ENCODE results near the gene ODF4. TPM values are rescaled to one million over a fixed set of nuclear protein-coding genes. Genes with fewer than 3 reads are reported as not detected.
"Not testable (repeated sequence)": the region's sequence is repeated elsewhere in the genome, so short reads cannot be mapped to it uniquely, and the experiment has no call there.

The ODF4 gene
- total RNA-seq, 3 donors from 2014 or later: not detected

DNA sequence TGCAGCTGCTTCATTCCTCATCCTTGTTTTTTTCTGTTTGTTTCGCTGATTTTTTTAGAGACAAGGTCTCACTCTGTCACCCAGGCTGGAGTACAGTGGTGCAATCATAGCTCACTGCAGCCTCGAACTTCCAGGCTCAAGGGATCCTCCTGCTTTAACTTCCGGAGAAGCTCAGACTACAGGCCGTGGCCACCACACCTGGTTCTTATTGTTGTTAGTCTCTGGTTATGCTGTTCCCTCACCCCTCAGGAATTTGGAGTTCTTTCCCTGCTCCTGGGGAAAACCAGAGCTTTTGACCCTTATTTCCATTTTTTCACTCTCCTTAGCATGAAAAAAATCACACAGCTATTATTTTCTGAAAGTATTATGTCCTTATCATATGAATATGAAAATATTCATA, 1.8 kb downstream of the ODF4 start:
- H3K9me3 Mint-ChIP-seq: no peaks in the 10 kb centered on the region
- H3K4me3 Mint-ChIP-seq: no peak overlapping the region
- H3K4me1 Mint-ChIP-seq (ENCODE audit: low read depth): peaks cover 9% of the 10 kb centered on the region
- H3K27me3 Mint-ChIP-seq (ENCODE audit: low read depth): peaks cover 11% of the 10 kb centered on the region
- no peaks in the 10 kb centered on the region for H3K36me3 Mint-ChIP-seq (ENCODE audit: insufficient read depth)
- ATAC-seq (no peak), DNase-seq (no peak)

DNA sequence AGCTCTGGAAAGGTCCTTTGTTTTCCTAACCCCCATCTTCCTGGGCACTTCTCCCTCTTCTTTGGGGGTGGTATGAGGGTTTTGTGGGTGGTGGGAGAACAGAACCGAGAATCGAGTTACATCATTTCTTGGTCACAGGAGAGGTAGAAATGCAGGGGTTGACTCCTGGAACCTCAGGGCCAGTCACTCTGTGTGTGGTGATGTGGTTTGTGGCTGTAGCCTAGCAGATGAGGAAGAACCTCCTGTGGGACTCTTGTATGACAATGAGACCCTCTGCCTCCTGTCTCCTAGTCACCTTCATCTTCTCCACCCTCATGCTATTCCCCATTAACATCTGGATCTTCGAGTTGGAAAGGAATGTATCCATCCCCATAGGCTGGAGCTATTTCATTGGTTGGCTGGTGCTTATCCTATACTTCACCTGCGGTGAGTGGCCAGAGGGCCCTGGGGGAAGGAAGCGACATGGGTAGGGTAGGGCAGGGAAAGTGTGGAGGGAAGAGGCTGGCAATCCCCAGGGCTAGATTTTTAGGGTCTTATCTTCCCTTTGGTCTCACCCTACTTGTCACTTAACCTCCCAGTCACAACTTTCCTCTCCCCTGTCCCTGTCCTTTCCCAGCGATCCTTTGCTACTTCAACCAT, 5.5 kb downstream of the ODF4 start:
- ATAC-seq: peak in 1 of 2 donors; percentile 25
- no peak for DNase-seq
- no peaks in the 10 kb centered on the region for H3K36me3 Mint-ChIP-seq (ENCODE audit: insufficient read depth)
- H3K4me1 Mint-ChIP-seq (ENCODE audit: low read depth): no peaks in the 10 kb centered on the region
- peaks cover 27% of the 10 kb centered on the region for H3K27me3 Mint-ChIP-seq (ENCODE audit: low read depth)
- no peaks in the 10 kb centered on the region for H3K9me3 Mint-ChIP-seq
- H3K4me3 Mint-ChIP-seq: no peak overlapping the region

DNA sequence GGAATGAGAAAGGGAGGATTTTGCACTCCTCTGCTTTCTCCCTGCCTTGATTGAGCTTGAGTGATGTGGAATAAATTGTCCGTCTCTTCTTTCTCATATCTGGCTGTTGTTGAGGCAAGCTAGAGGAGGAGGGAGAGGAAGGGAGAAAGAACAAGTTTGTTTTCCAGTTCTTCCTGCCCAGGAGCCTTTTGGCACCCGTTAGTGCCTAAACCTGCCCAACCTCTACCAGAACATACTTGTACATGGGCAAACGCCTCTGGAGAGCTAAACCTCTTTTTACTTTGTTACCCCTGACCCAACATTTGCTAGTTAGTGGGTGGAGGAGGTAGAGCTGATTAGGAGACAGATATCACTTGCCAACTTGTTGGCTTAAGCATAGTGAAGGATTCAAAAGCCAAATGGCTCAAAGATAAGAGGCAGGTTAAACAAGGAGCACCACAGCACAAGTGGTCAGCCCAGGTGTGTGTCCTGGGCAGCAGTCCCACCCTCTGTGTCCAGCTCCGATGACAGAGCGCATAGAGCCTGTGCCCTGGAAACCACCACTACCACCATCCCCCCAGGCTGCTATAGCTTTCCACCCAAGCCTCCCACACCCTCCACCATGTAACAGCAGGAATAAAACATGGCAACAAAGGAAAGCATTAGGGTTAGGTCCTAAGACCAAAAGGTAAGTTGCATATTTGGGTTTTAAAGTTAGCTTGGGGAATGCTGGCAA, 6.5 kb downstream of the ODF4 start:
- Mint-ChIP-seq H3K4me1 (ENCODE audit: low read depth) (no peaks in the 10 kb centered on the region), H3K36me3 (ENCODE audit: insufficient read depth) (no peaks in the 10 kb centered on the region), H3K27me3 (ENCODE audit: low read depth) (peaks cover 30% of the 10 kb centered on the region), H3K4me3 (no peak overlapping the region), H3K9me3 (no peaks in the 10 kb centered on the region)
- DNase-seq: no peak
- no peak for ATAC-seq

DNA sequence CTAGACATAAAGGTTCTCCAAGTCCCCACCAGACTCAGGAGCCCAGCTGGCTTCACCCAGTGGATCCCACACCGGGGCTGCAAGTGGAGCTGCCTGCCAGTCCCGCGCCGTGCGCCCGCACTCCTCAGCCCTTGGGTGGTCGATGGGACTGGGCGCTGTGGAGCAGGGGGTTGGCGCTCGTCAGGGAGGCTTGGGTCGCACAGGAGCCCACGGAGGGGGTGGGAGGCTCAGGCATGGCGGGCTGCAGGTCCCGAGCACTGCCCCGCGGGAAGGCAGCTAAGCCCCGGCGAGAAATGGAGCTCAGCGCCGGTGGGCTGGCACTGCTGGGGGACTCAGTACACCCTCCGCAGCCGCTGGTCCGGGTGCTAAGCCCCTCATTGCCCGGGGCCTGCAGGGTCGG, 7.4 kb downstream of the ODF4 start:
- not testable (repeated sequence) for H3K9me3 Mint-ChIP-seq; ATAC-seq; H3K36me3 Mint-ChIP-seq (ENCODE audit: insufficient read depth); DNase-seq; H3K4me1 Mint-ChIP-seq (ENCODE audit: low read depth); H3K4me3 Mint-ChIP-seq
- H3K27me3 Mint-ChIP-seq (ENCODE audit: low read depth): peaks cover 30% of the 10 kb centered on the region

DNA sequence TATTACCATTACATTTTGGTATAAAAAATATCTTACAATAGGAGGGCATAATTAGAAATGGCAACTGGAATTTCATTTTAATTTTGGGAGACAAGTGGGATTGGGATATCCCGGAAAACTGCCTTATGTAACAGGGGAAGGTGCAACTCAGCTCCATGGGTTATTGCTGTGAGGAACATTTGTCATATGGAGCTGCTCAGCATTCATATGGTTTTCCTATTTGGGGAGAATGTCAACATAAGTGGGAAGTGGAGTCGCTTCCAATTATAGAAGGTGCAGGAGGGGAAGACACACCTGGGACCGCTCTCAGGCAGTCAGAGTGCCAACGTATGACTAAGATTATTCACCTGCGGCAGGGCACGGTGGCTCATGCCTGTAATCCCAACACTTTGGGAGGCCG, 10.7 kb downstream of the ODF4 start:
- peaks cover 30% of the 10 kb centered on the region for H3K27me3 Mint-ChIP-seq (ENCODE audit: low read depth)
- ATAC-seq (no peak), DNase-seq (no peak)
- no peak overlapping the region for H3K4me3 Mint-ChIP-seq
- H3K36me3 Mint-ChIP-seq (ENCODE audit: insufficient read depth): no peaks in the 10 kb centered on the region
- no peaks in the 10 kb centered on the region for H3K4me1 Mint-ChIP-seq (ENCODE audit: low read depth)
- H3K9me3 Mint-ChIP-seq: no peaks in the 10 kb centered on the region

DNA sequence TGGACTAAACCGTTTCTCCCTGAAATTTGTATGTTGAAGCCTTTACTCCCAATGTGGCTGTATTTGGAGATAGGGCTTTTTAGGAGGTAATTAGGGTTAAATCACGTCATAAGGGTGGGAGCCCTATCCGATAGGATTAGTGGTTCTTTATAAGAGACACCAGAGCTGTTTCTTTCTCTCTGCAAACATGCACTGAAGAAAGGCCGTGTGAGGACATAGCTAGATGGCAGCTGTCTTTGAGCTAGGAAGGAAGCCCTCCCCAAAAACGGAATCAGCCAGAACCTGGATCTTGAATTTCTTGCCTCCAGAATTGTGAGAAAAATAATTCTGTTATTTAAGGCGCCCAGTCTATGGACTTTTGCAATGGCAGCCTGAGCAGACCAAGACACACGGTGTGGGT, 14.1 kb downstream of the ODF4 start:
- Mint-ChIP-seq H3K4me1 (ENCODE audit: low read depth) (no peaks in the 10 kb centered on the region), H3K36me3 (ENCODE audit: insufficient read depth) (no peaks in the 10 kb centered on the region), H3K4me3 (no peak overlapping the region), H3K27me3 (ENCODE audit: low read depth) (peaks cover 8% of the 10 kb centered on the region), H3K9me3 (no peaks in the 10 kb centered on the region)
- DNase-seq: no peak
- ATAC-seq: no peak

DNA sequence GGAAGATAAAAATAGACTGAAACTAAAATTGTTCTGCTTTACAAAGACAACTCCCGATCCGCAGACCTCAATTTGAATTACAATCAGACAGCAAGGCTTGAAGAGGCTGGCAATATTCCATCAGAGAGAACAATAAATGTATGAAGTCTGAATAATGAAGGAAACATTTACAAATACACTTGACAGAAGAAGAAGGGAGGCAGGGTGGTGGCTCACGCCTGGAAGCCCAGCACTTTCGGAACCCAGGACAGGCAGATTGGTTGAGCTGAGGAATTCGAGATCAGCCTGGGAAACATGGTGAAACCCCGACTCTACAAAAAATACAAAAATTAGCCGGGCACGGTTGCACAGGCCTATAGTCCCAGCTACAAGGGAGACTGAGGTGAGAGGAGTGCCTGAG, 14.6 kb downstream of the ODF4 start:
- ATAC-seq (no peak), DNase-seq (no peak)
- Mint-ChIP-seq H3K9me3 (no peaks in the 10 kb centered on the region), H3K4me1 (ENCODE audit: low read depth) (no peaks in the 10 kb centered on the region), H3K27me3 (ENCODE audit: low read depth) (peaks cover 8% of the 10 kb centered on the region), H3K36me3 (ENCODE audit: insufficient read depth) (no peaks in the 10 kb centered on the region), H3K4me3 (no peak overlapping the region)

DNA sequence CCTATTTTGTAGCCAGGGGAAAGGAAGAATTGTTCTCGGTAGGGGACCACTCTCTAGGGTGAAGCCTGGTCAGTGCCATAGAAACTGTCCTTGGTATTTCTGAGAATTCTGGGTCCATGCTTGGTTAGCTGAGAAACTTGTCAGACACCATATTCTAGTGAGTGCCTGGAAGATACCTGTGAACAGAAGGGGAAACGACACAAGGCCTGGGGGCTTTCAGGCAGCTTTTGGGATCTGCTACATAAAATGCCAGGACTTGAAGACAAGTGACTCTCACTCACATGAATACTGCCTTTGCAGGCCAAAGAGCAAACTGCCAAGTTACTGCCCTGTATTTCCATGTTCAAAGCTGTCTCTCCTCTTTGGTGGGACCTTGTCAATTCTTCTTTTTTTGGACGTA, 18.3 kb downstream of the ODF4 start:
- H3K4me1 Mint-ChIP-seq (ENCODE audit: low read depth): peaks cover 10% of the 10 kb centered on the region
- no peak for ATAC-seq
- H3K36me3 Mint-ChIP-seq (ENCODE audit: insufficient read depth): no peaks in the 10 kb centered on the region
- DNase-seq: no peak
- no peaks in the 10 kb centered on the region for H3K27me3 Mint-ChIP-seq (ENCODE audit: low read depth)
- no peak overlapping the region for H3K4me3 Mint-ChIP-seq
- no peaks in the 10 kb centered on the region for H3K9me3 Mint-ChIP-seq

DNA sequence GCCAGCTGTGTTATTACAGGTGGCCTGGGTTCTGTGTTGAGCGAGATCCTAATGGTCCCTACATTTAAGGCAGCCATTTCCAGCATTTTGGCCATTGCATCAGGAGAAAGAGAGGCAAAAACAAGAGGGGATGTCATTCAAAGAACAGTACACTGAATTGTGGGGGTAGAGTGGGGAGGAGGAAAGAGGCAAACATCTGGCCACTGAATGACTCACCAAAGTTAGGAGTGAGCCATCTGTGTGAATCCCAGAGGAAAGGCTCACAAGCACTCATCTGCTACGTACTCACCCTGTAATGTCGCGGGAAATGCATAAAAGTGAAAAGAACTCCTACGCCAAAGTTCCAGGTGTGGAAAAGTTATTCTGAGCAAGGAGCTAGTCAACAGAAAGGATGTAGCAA, 20.1 kb downstream of the ODF4 start:
- Mint-ChIP-seq H3K9me3 (no peaks in the 10 kb centered on the region), H3K4me3 (no peak overlapping the region), H3K27me3 (ENCODE audit: low read depth) (no peaks in the 10 kb centered on the region), H3K36me3 (ENCODE audit: insufficient read depth) (no peaks in the 10 kb centered on the region), H3K4me1 (ENCODE audit: low read depth) (peaks cover 10% of the 10 kb centered on the region)
- no peak for ATAC-seq
- no peak for DNase-seq

DNA sequence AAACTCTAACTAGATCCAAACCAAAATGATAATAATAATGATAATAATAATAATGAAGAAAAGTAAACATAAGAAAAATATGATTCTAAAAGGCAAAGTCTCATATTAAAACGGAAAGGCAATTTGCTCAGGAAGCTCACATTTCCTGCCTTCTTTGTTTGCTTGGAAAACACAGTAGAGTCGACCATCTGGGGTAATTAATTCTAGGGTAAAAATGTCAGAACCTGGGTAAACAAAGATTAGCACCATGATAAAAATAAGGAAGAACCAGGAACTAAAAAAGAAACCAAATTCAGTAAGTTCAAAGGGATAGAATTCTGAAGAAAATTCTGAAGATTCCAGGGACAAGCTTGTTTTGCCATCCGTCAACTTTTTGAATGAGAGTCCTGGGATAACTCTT, 20.6 kb downstream of the ODF4 start:
- Mint-ChIP-seq H3K27me3 (ENCODE audit: low read depth) (no peaks in the 10 kb centered on the region), H3K36me3 (ENCODE audit: insufficient read depth) (no peaks in the 10 kb centered on the region)
- no peak for DNase-seq

DNA sequence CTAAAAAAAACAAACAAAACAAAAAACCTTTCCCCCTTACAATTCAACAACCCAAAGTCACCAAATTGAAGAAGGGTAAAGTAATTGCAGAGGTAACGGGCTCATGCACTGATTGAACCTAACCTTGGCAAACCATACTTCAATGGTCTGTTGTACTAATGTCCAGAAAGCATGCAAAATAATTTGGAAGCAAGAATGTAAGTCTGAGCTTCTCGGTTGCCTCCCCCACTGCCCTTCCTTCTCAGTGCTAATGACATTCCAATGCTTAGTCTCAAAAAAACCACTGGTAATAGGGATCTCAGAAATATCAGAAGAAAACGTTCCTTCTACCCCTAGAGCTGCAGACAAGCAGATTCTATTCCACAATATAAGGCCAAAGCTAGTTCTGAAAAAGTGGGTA, 21.1 kb downstream of the ODF4 start:
- Mint-ChIP-seq H3K4me3 (no peak overlapping the region), H3K9me3 (no peaks in the 10 kb centered on the region), H3K36me3 (ENCODE audit: insufficient read depth) (no peaks in the 10 kb centered on the region), H3K27me3 (ENCODE audit: low read depth) (no peaks in the 10 kb centered on the region), H3K4me1 (ENCODE audit: low read depth) (peaks cover 10% of the 10 kb centered on the region)
- ATAC-seq: no peak
- no peak for DNase-seq

More for the DNA sequence above, 20.6 kb downstream of the ODF4 start:
- no peak overlapping the region for H3K4me3 Mint-ChIP-seq
- ATAC-seq: no peak
- peaks cover 10% of the 10 kb centered on the region for H3K4me1 Mint-ChIP-seq (ENCODE audit: low read depth)
- no peaks in the 10 kb centered on the region for H3K9me3 Mint-ChIP-seq

DNA sequence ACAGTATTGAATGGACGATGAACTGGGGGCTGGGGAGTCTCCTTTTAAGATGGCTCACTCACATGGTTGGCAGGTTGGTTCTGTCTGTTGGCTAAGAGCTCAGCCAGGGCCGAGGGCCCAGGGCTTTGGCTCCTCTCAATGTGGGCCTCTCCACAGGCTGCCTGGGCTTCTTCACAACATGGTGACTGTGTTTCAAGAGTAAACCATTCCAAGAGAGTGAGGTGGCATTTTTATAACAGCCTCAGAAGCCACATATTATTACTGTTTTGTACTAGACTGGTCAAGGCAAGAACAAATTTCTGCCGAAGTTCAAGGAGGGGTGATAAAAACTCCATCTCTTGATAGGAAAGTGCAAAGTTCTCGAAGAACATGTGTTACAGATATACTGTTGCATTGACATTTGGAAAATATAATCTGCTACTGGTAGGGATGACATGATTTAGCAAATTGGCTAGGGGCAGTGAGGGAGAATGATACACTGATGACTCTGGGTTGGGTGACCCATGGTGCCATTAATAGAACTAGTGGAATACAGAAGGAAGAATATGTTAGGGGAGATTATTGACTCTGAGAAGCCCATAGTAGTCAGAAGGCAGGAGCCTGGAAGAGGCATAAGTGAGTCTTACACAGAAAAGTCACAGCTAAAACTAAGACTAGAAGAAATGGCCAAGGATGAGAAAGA, 23.2 kb downstream of the ODF4 start:
- no peaks in the 10 kb centered on the region for H3K27me3 Mint-ChIP-seq (ENCODE audit: low read depth)
- H3K4me1 Mint-ChIP-seq (ENCODE audit: low read depth): peaks cover 10% of the 10 kb centered on the region
- H3K9me3 Mint-ChIP-seq: no peaks in the 10 kb centered on the region
- no peaks in the 10 kb centered on the region for H3K36me3 Mint-ChIP-seq (ENCODE audit: insufficient read depth)
- H3K4me3 Mint-ChIP-seq: no peak overlapping the region
- ATAC-seq (no peak), DNase-seq (no peak)

DNA sequence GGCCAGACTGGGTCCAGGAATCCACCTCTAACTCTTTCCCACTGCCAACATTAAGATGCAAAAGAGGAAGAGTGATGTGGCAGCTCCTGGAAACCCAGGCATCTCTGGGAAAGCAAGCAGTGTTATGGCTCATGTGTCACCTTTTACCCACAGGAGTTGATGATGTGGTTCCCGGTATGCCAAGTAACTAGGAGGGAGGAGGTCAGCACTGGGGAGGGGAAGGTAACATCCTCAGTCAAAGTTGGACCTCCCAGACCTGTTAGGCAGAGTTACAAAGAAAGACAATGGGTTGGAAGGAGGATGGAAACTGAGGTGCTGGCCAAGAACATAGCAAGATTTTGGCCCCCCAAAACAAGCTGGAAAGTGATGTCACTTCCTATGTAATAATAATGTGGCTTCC, 25.5 kb downstream of the ODF4 start:
- DNase-seq: no peak
- ATAC-seq: no peak
- no peaks in the 10 kb centered on the region for H3K27me3 Mint-ChIP-seq (ENCODE audit: low read depth)
- no peak overlapping the region for H3K4me3 Mint-ChIP-seq
- peaks cover 3% of the 10 kb centered on the region for H3K36me3 Mint-ChIP-seq (ENCODE audit: insufficient read depth)
- H3K4me1 Mint-ChIP-seq (ENCODE audit: low read depth): peaks cover 5% of the 10 kb centered on the region
- no peaks in the 10 kb centered on the region for H3K9me3 Mint-ChIP-seq

DNA sequence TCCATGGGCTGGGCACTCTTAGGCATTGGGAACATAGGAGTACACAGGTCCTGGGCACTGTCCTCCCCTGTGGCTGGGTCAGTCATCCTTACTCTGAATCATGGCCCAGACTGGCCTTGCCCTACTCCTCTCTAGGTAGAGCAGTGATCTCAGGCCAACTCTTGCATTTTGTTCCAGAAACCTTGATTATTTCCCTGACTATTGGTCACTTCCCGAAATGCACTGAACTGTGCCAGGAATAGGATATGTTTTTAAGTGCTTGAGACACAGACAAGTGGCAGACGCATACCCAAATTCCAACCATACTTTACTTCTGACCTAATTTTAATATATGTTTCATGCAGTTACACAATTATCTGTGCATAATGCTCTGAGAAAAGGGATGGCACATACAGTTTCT, 26.6 kb downstream of the ODF4 start:
- H3K27me3 Mint-ChIP-seq (ENCODE audit: low read depth): no peaks in the 10 kb centered on the region
- H3K9me3 Mint-ChIP-seq: no peaks in the 10 kb centered on the region
- no peak for ATAC-seq
- H3K4me1 Mint-ChIP-seq (ENCODE audit: low read depth): peaks cover 4% of the 10 kb centered on the region
- H3K36me3 Mint-ChIP-seq (ENCODE audit: insufficient read depth): peaks cover 4% of the 10 kb centered on the region
- DNase-seq: no peak
- H3K4me3 Mint-ChIP-seq: no peak overlapping the region

DNA sequence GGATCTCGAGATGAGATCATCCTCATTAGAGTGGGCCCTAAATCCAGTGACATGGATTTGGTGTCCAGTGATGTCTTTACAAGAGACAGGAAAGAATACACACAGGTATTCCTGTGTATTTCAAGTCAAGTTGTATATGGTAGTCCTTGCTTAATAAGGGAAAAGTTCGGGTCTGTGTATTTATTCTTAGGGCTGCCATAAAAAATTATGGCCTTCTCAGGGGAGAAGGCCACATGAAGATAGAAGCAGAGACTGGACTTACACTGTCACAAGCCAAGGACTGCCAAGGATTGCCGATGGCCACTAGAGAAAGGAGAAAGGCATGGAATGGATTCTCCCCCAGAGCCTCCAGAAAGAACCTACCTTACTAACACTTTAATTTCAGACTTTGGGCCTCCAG, 28.6 kb downstream of the ODF4 start:
- DNase-seq (no peak), ATAC-seq (no peak)
- Mint-ChIP-seq H3K27me3 (ENCODE audit: low read depth) (no peaks in the 10 kb centered on the region), H3K4me1 (ENCODE audit: low read depth) (peaks cover 4% of the 10 kb centered on the region), H3K36me3 (ENCODE audit: insufficient read depth) (peaks cover 4% of the 10 kb centered on the region), H3K9me3 (no peaks in the 10 kb centered on the region), H3K4me3 (no peak overlapping the region)
